DOHH2 (cell line): ENCODE data around the gene MRPL55.

Source experiments
- H3F3A ChIP-seq: fragments of 200-600 bp; sonication (generic), shearing (Covaris generic); 2 replicates; pipeline ENCODE4 v1.6.0; 2016; ENCODE audit warnings: antibody characterized with exemption, mild to moderate bottlenecking; ENCODE audit not compliant: control insufficient read depth, insufficient read depth
- H3K27ac ChIP-seq: fragments of 200-600 bp; sonication (generic); 2 replicates; pipeline ENCODE4 v1.5.1; 2014; ENCODE audit warnings: low read depth, mild to moderate bottlenecking, low read length, moderate library complexity
- H3K27me3 ChIP-seq: fragments of 200-600 bp; sonication (generic); 2 replicates; pipeline ENCODE4 v1.6.1; 2014; ENCODE audit warnings: mild to moderate bottlenecking, low read length, mixed read lengths; ENCODE audit not compliant: control insufficient read depth
- H3K36me3 ChIP-seq: fragments of 200-600 bp; sonication (generic); 2 replicates; pipeline ENCODE4 v1.6.1; 2014; ENCODE audit warnings: mild to moderate bottlenecking, low read length, moderate library complexity, mixed read lengths; ENCODE audit not compliant: control insufficient read depth
- H3K4me1 ChIP-seq: fragments of 200-600 bp; sonication (generic); 2 replicates; pipeline ENCODE4 v1.6.1; 2014; ENCODE audit warnings: mild to moderate bottlenecking, low read length, mixed read lengths; ENCODE audit not compliant: control insufficient read depth
- H3K4me2 ChIP-seq: fragments of 200-600 bp; sonication (generic); 2 replicates; pipeline ENCODE4 v1.6.0; 2014; ENCODE audit warnings: mild to moderate bottlenecking, low read length, moderate library complexity
- H3K4me3 ChIP-seq: fragments of 200-600 bp; sonication (generic); 2 replicates; pipeline ENCODE4 v1.5.1; 2014; ENCODE audit warnings: mild to moderate bottlenecking, low read length, mixed read lengths
- H3K79me2 ChIP-seq: fragments of 200-600 bp; sonication (generic); 2 replicates; pipeline ENCODE4 v1.6.1; 2014; ENCODE audit warnings: mild to moderate bottlenecking, low read length, mixed read lengths; ENCODE audit not compliant: control insufficient read depth
- H3K9me2 ChIP-seq: fragments of 200-600 bp; sonication (generic); replicated peaks from 2 replicates; pipeline ENCODE4 v1.6.1; 2014; ENCODE audit warnings: mild to moderate bottlenecking, low read length, mixed read lengths; ENCODE audit not compliant: control insufficient read depth
- H3K9me3 ChIP-seq: fragments of 200-600 bp; sonication (generic); 2 replicates; pipeline ENCODE4 v1.6.1; 2014; ENCODE audit warnings: antibody characterized with exemption, low read length, mixed read lengths; ENCODE audit not compliant: control insufficient read depth, insufficient read depth
- H4K20me1 ChIP-seq: fragments of 200-600 bp; sonication (generic); 2 replicates; pipeline ENCODE4 v1.6.0; 2014; ENCODE audit warnings: low read depth, mild to moderate bottlenecking, antibody characterized with exemption, low read length, moderate library complexity; ENCODE audit not compliant: control insufficient read depth, insufficient read depth
- EZH2phosphoT487 ChIP-seq: fragments of 200-600 bp; sonication (generic); IDR thresholded peaks from 2 replicates; pipeline ENCODE4 v1.6.1; 2017; ENCODE audit warnings: borderline replicate concordance, mild to moderate bottlenecking, antibody characterized with exemption, low read length, moderate library complexity, mixed read lengths
- TF ChIP-seq, protein P1 (sequence below): fragments of 200-600 bp; sonication (generic); IDR thresholded peaks from one replicate; pipeline ENCODE4 v1.5.1; 2014; ENCODE audit warnings: antibody characterized with exemption, mild to moderate bottlenecking, low read depth, low read length; ENCODE audit not compliant: poor library complexity, severe bottlenecking

The MRPL55 gene

DNA sequence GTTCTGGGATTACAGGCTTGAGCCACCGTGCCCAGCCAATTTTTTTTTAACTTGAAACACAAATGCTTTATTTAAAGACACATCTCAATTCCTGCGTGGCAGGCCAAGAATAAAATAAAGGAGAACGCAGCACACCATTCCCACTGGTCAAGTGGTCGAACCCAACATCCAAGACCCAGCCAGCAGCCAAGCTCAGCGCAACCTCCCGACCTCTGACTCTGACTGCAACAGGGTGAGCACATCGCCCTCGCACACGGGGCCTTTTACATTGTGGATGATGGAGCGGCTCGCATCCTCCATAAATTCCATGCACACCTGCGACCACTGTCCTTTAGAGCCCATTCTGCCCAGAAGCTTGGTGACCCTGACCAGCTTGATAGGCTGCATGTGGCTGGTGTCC lies 25.5 kb upstream of the MRPL55 start:
- no peaks in the 10 kb centered on the region for H4K20me1 ChIP-seq
- no peak overlapping the region for H3K4me3 ChIP-seq
- H3F3A ChIP-seq, result peaks cover 13% of the 10 kb centered on the region
- H3K27ac ChIP-seq, result no peak overlapping the region
- no peaks in the 10 kb centered on the region for H3K9me3 ChIP-seq
- peaks cover 41% of the 10 kb centered on the region for H3K4me1 ChIP-seq
- H3K27me3 ChIP-seq, result no peaks in the 10 kb centered on the region; the same call in 1 of the 2 replicates
- no peaks in the 10 kb centered on the region for H3K9me2 ChIP-seq
- H3K79me2 ChIP-seq, result 0 out of 2 replicates have a peak, but pooled peaks cover 3% of the 10 kb centered on the region
- TF ChIP-seq, protein P1, sequence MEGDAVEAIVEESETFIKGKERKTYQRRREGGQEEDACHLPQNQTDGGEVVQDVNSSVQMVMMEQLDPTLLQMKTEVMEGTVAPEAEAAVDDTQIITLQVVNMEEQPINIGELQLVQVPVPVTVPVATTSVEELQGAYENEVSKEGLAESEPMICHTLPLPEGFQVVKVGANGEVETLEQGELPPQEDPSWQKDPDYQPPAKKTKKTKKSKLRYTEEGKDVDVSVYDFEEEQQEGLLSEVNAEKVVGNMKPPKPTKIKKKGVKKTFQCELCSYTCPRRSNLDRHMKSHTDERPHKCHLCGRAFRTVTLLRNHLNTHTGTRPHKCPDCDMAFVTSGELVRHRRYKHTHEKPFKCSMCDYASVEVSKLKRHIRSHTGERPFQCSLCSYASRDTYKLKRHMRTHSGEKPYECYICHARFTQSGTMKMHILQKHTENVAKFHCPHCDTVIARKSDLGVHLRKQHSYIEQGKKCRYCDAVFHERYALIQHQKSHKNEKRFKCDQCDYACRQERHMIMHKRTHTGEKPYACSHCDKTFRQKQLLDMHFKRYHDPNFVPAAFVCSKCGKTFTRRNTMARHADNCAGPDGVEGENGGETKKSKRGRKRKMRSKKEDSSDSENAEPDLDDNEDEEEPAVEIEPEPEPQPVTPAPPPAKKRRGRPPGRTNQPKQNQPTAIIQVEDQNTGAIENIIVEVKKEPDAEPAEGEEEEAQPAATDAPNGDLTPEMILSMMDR, result no peak
- no peak for TF ChIP-seq EZH2phosphoT487
- no peaks in the 10 kb centered on the region for H3K36me3 ChIP-seq
- no peak overlapping the region for H3K4me2 ChIP-seq

DNA sequence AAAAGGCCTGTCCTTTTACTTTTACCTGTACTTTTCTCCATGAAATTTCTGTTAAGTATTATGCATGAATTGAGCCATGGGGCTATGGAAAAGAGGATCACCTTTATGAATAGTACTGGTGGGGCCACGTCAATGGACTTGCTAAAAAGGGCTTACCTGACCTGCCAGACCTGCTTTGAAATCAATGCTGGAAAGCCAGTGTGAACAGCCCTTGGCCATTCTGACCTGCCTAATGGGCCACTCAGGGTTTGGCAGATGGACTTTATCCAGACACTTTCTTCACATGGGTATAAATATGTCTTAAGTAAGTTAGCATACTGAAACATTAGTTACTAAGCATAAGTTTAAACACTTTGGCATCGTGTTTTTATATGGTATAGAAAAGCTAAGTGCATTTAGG lies 22.7 kb upstream of the MRPL55 start:
- no peaks in the 10 kb centered on the region; the same call in 1 of the 2 replicates for H3K27me3 ChIP-seq
- H3K9me3 ChIP-seq, result no peaks in the 10 kb centered on the region
- H3K36me3 ChIP-seq, result no peaks in the 10 kb centered on the region
- TF ChIP-seq, protein P1, result no peak
- TF ChIP-seq EZH2phosphoT487, result no peak
- no peak overlapping the region for H3K4me3 ChIP-seq
- no peaks in the 10 kb centered on the region for H4K20me1 ChIP-seq
- no peaks in the 10 kb centered on the region for H3K79me2 ChIP-seq
- H3K9me2 ChIP-seq, result no peaks in the 10 kb centered on the region
- no peak overlapping the region for H3K27ac ChIP-seq
- H3F3A ChIP-seq, result peaks cover 5% of the 10 kb centered on the region; the same call in 1 of the 2 replicates
- H3K4me2 ChIP-seq, result no peak overlapping the region
- peaks cover 14% of the 10 kb centered on the region for H3K4me1 ChIP-seq

DNA sequence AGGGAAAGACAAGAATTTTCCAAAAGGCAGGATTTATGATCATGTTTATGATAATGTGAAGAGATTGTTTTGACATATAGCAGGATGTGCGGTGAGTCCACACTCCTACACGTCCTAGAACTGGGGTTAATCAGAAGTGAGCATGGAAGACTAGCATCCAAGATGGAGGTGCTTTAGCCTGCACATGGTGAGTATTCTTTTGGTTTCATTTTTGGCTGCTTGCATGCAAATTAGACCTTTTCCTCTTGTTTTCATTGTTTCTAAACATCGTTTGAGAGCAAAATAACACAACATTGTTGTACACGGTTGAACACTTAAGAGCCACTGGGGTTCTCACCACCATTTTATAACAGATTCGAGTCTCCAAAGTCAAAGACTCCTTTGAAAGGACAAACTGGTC lies 16.1 kb upstream of the MRPL55 start:
- H3K9me3 ChIP-seq, result no peaks in the 10 kb centered on the region
- H3K4me1 ChIP-seq, result peaks cover 10% of the 10 kb centered on the region
- TF ChIP-seq, protein P1, result no peak
- no peak for TF ChIP-seq EZH2phosphoT487
- H3K79me2 ChIP-seq, result no peaks in the 10 kb centered on the region
- no peaks in the 10 kb centered on the region; the same call in 1 of the 2 replicates for H3K27me3 ChIP-seq
- no peaks in the 10 kb centered on the region for H4K20me1 ChIP-seq
- H3K4me2 ChIP-seq, result no peak overlapping the region
- no peak overlapping the region for H3K4me3 ChIP-seq
- H3K27ac ChIP-seq, result no peak overlapping the region
- H3K9me2 ChIP-seq, result no peaks in the 10 kb centered on the region
- H3K36me3 ChIP-seq, result no peaks in the 10 kb centered on the region
- H3F3A ChIP-seq, result no peaks in the 10 kb centered on the region

DNA sequence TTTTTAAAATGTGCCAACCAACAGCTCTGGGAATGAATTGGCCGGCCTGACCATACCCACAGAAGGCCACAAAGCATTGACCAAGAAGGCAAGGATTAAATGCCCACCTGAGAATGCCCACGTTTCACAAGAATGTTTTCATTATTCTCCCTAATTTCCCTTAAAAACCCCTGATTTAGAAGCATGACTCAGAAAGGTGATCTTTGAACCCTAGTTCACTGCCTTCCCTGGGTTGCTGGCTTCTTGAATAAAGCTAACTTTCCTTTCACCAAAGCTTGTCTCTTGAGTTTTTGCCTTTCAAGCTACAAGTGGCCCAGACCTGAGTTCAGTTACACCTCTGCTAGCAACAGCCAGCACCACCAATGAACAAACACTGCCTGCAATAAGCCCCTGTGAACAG lies 14.4 kb upstream of the MRPL55 start:
- Histone ChIP-seq H3K36me3 (no peaks in the 10 kb centered on the region), H3K4me3 (no peak overlapping the region), H3K9me2 (no peaks in the 10 kb centered on the region), H4K20me1 (no peaks in the 10 kb centered on the region), H3K27me3 (no peaks in the 10 kb centered on the region), H3K4me1 (peaks cover 10% of the 10 kb centered on the region), H3K9me3 (0 out of 2 replicates have a peak, but pooled peaks cover 4% of the 10 kb centered on the region), H3K4me2 (no peak overlapping the region), H3K27ac (no peak overlapping the region), H3K79me2 (no peaks in the 10 kb centered on the region), H3F3A (no peaks in the 10 kb centered on the region)
- TF ChIP-seq, protein P1, result no peak
- no peak for TF ChIP-seq EZH2phosphoT487
